22Rv1 (cell line): ENCODE data around the gene MTMR12.

ENCODE experiments used
- CTCF ChIP-seq: fragments of 450-650 bp; IDR thresholded peaks from 2 replicates; pipeline ENCODE4 v1.5.1; 2017; ENCODE audit warnings: mild to moderate bottlenecking
- ZFX ChIP-seq: fragments of 450-650 bp; IDR thresholded peaks from 2 replicates; pipeline ENCODE4 v1.6.1; 2017; ENCODE audit warnings: antibody characterized with exemption, borderline replicate concordance

GRCh38 chr5:32317041-32317440 lies 4.3 kb upstream of the MTMR12 start:
- TF ChIP-seq CTCF: no peak
- TF ChIP-seq ZFX: no peak
